Measurements from ENCODE around the gene GPT2. TPM values are rescaled to one million over a fixed set of nuclear protein-coding genes. Genes with fewer than 3 reads are reported as not detected.
"Not testable (repeated sequence)": the region's sequence is repeated elsewhere in the genome, so short reads cannot be mapped to it uniquely, and the experiment has no call there.

The GPT2 gene
- total RNA-seq, 1 experiment from 2014 or later = 42.6 TPM

- Histone ChIP-seq H3K4me1 (ENCODE audit: low read length) (no peaks in the 10 kb centered on the region; the same call in 1 of the 2 replicates), H3K4me2 (ENCODE audit: low read depth, low read length, poor library complexity, severe bottlenecking) (no peak overlapping the region), H3K27ac (ENCODE audit: low read length) (no peak overlapping the region), H3K9me3 (ENCODE audit: low read length) (no peaks in the 10 kb centered on the region), H4K20me1 (ENCODE audit: insufficient read depth, low read depth, low read length) (no peaks in the 10 kb centered on the region), H3K79me2 (ENCODE audit: low read length) (no peaks in the 10 kb centered on the region), H3K36me3 (ENCODE audit: insufficient read depth, low read length) (peaks cover 18% of the 10 kb centered on the region; the same call in 1 of the 2 replicates), H3K9me2 (replicated peaks; ENCODE audit: insufficient read depth, low read length) (no peaks in the 10 kb centered on the region), H3K9ac (ENCODE audit: low read length) (no peak overlapping the region), H3K4me3 (ENCODE audit: low read length) (no peak overlapping the region), H2AFZ (ENCODE audit: low read length) (no peak overlapping the region), H3K27me3 (ENCODE audit: low read length) (no peaks in the 10 kb centered on the region)
- DNase-seq = no peak
These were observed 42.5 kb downstream of the GPT2 start for GRCh38 chr16:46926470-46927225.

DNA sequence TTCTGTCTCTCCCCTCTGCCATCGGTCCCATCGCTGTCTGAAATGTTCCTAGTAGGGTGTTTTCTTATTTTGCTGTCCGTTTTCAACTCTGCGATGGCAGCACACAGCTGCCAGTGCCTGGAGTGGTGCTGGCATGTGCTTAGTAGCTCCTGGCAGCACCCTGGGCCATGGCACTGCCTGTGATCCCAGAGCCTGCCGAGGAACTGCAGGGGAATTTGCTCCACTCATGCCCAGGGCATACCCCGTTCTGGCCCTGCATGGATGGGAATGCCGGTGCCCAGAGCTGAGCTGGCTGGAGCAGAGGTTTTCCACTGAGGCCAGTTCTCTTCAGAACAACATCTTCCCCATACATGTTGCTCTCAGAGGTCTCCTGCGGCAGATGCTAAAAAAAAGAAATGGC is 43.1 kb downstream of the GPT2 start:
- no peak overlapping the region for H3K4me2 ChIP-seq (ENCODE audit: low read depth, low read length, poor library complexity, severe bottlenecking)
- H3K9ac ChIP-seq (ENCODE audit: low read length) = no peak overlapping the region
- H3K36me3 ChIP-seq (ENCODE audit: insufficient read depth, low read length) = peaks cover 13% of the 10 kb centered on the region; the same call in 1 of the 2 replicates
- H3K4me1 ChIP-seq (ENCODE audit: low read length) = peaks cover 4% of the 10 kb centered on the region
- H3K79me2 ChIP-seq (ENCODE audit: low read length) = no peaks in the 10 kb centered on the region
- H3K27ac ChIP-seq (ENCODE audit: low read length) = no peak overlapping the region
- H3K27me3 ChIP-seq (ENCODE audit: low read length) = no peaks in the 10 kb centered on the region
- no peak for DNase-seq
- no peaks in the 10 kb centered on the region for H3K9me3 ChIP-seq (ENCODE audit: low read length)
- no peak overlapping the region for H3K4me3 ChIP-seq (ENCODE audit: low read length)
- no peak overlapping the region for H2AFZ ChIP-seq (ENCODE audit: low read length)
- H4K20me1 ChIP-seq (ENCODE audit: insufficient read depth, low read depth, low read length) = no peaks in the 10 kb centered on the region
- H3K9me2 ChIP-seq (replicated peaks; ENCODE audit: insufficient read depth, low read length) = no peaks in the 10 kb centered on the region

DNA sequence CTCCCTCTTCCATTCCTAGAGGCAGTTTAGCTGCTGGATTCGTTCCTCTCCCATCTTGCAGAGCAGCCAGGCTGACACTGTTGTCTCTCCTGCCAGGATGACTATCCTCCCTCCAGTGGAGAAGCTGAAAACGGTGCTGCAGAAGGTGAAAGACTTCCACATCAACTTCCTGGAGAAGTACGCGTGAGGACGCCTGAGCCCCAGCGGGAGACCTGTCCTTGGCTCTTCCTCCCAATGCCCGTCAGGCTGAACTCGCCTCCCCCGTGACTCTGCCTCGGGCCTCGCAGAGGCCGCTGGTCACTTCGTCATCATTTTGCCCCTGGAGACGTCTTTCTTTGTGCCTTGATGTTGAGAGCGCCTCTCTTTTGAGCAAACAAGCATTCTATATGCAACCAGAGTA is 44.6 kb downstream of the GPT2 start:
- Histone ChIP-seq H3K27ac (ENCODE audit: low read length) (no peak overlapping the region), H3K79me2 (ENCODE audit: low read length) (no peaks in the 10 kb centered on the region), H3K9me2 (replicated peaks; ENCODE audit: insufficient read depth, low read length) (no peaks in the 10 kb centered on the region), H4K20me1 (ENCODE audit: insufficient read depth, low read depth, low read length) (no peaks in the 10 kb centered on the region), H3K4me1 (ENCODE audit: low read length) (peaks cover 17% of the 10 kb centered on the region), H3K9ac (ENCODE audit: low read length) (no peak overlapping the region), H3K27me3 (ENCODE audit: low read length) (no peaks in the 10 kb centered on the region), H3K4me2 (ENCODE audit: low read depth, low read length, poor library complexity, severe bottlenecking) (no peak overlapping the region), H3K36me3 (ENCODE audit: insufficient read depth, low read length) (peaks cover 9% of the 10 kb centered on the region; the same call in 1 of the 2 replicates), H2AFZ (ENCODE audit: low read length) (no peak overlapping the region), H3K9me3 (ENCODE audit: low read length) (no peaks in the 10 kb centered on the region), H3K4me3 (ENCODE audit: low read length) (no peak overlapping the region)
- DNase-seq = no peak

DNA sequence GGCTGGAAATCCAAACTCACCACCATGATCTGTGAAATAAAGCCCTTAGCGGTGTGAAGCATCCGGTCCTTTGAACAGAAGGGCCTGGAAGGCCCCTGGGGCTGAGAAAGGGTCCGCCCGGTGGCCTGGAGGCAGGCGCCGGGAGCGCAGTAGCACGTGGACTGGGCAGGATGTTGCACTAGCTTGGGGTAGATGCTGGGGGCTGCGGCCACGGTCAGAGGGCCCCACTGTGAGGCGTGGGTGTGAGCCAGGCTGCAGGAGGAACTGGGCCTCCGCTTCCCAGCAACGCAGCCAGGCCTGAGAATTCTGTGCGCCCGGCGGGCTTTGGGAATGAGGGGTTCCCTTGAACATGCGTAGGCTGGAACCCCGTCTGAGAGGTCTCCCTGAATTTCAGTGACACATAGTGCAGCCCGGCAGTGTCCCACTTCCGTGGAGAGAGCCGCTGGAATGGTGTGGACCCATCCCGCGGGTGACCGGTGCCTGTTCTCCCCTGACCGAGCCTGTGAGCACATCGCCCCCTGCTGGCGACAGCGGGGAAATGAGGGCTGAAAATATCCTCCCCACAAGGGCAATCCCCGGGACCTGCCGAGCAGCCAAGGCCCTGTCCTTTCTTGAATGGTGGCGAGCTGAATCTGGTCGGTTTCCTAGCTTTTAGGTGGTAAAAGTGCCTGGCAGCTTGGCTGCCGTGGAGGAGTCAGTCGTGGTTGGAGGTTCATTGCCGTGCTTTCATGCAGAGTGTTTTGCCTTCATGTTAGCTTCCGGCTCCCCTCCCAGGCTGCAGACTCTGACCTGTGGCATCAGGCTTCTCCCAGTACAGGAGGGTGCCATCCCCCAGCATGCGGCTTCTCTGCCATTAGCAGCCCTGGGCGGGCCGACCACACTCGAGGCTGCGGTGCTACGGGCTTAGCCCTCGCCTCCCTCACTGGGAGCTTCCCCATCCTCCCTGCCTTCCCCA is 45.5 kb downstream of the GPT2 start:
- H3K27ac ChIP-seq (ENCODE audit: low read length) = no peak overlapping the region
- H3K27me3 ChIP-seq (ENCODE audit: low read length) = no peaks in the 10 kb centered on the region
- H3K9me3 ChIP-seq (ENCODE audit: low read length) = no peaks in the 10 kb centered on the region
- no peak overlapping the region for H3K4me3 ChIP-seq (ENCODE audit: low read length)
- peak; percentile 89 for DNase-seq
- no peak overlapping the region for H3K4me2 ChIP-seq (ENCODE audit: low read depth, low read length, poor library complexity, severe bottlenecking)
- no peaks in the 10 kb centered on the region for H3K79me2 ChIP-seq (ENCODE audit: low read length)
- H3K9me2 ChIP-seq (replicated peaks; ENCODE audit: insufficient read depth, low read length) = no peaks in the 10 kb centered on the region
- peaks cover 9% of the 10 kb centered on the region; the same call in 1 of the 2 replicates for H3K36me3 ChIP-seq (ENCODE audit: insufficient read depth, low read length)
- no peak overlapping the region for H3K9ac ChIP-seq (ENCODE audit: low read length)
- H2AFZ ChIP-seq (ENCODE audit: low read length) = no peak overlapping the region
- H3K4me1 ChIP-seq (ENCODE audit: low read length) = peaks cover 17% of the 10 kb centered on the region
- no peaks in the 10 kb centered on the region for H4K20me1 ChIP-seq (ENCODE audit: insufficient read depth, low read depth, low read length)

GRCh38 chr16:46930861-46931260 is 46.7 kb downstream of the GPT2 start:
- Histone ChIP-seq H3K79me2 (ENCODE audit: low read length) (no peaks in the 10 kb centered on the region), H3K27me3 (ENCODE audit: low read length) (no peaks in the 10 kb centered on the region), H3K4me2 (ENCODE audit: low read depth, low read length, poor library complexity, severe bottlenecking) (no peak overlapping the region), H3K36me3 (ENCODE audit: insufficient read depth, low read length) (peaks cover 9% of the 10 kb centered on the region; the same call in 1 of the 2 replicates), H3K9me2 (replicated peaks; ENCODE audit: insufficient read depth, low read length) (no peaks in the 10 kb centered on the region), H3K9me3 (ENCODE audit: low read length) (no peaks in the 10 kb centered on the region), H3K9ac (ENCODE audit: low read length) (no peak overlapping the region), H3K4me3 (ENCODE audit: low read length) (no peak overlapping the region), H4K20me1 (ENCODE audit: insufficient read depth, low read depth, low read length) (no peaks in the 10 kb centered on the region), H3K27ac (ENCODE audit: low read length) (no peak overlapping the region), H2AFZ (ENCODE audit: low read length) (no peak overlapping the region), H3K4me1 (ENCODE audit: low read length) (peaks cover 17% of the 10 kb centered on the region)
- no peak for DNase-seq

DNA sequence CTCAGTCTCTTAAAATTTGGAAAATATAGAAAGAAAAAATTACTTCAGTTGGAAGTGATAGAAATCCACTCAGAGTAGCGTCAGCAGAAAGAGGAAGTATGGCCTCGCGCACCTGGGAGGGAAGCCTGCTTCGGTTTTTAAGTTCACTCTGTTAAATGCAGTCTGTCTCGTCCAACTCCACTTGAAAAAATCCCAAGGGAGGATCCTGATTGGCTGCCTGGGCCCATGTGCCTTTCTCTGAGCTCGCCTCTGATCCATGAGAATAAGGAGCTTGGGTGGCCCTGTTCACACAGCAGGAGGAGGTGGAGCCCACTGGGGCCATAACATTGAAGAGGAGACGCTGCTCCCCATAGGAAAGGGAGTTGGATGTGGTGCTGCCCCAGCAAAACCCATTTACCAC is 48.6 kb downstream of the GPT2 start:
- DNase-seq = peak; percentile 88
- H3K4me2 ChIP-seq (ENCODE audit: low read depth, low read length, poor library complexity, severe bottlenecking) = peak overlapping the region; percentile 46
- H3K4me3 ChIP-seq (ENCODE audit: low read length) = no peak overlapping the region
- H3K36me3 ChIP-seq (ENCODE audit: insufficient read depth, low read length) = peaks cover 9% of the 10 kb centered on the region; the same call in 1 of the 2 replicates
- no peaks in the 10 kb centered on the region for H3K9me2 ChIP-seq (replicated peaks; ENCODE audit: insufficient read depth, low read length)
- peak overlapping the region; percentile 47; the same call in 1 of the 2 replicates for H2AFZ ChIP-seq (ENCODE audit: low read length)
- H3K79me2 ChIP-seq (ENCODE audit: low read length) = no peaks in the 10 kb centered on the region
- H4K20me1 ChIP-seq (ENCODE audit: insufficient read depth, low read depth, low read length) = no peaks in the 10 kb centered on the region
- peak overlapping the region; percentile 60 for H3K27ac ChIP-seq (ENCODE audit: low read length)
- peaks cover 17% of the 10 kb centered on the region for H3K4me1 ChIP-seq (ENCODE audit: low read length)
- H3K27me3 ChIP-seq (ENCODE audit: low read length) = no peaks in the 10 kb centered on the region
- H3K9me3 ChIP-seq (ENCODE audit: low read length) = no peaks in the 10 kb centered on the region
- peak overlapping the region; percentile 36 for H3K9ac ChIP-seq (ENCODE audit: low read length)

DNA sequence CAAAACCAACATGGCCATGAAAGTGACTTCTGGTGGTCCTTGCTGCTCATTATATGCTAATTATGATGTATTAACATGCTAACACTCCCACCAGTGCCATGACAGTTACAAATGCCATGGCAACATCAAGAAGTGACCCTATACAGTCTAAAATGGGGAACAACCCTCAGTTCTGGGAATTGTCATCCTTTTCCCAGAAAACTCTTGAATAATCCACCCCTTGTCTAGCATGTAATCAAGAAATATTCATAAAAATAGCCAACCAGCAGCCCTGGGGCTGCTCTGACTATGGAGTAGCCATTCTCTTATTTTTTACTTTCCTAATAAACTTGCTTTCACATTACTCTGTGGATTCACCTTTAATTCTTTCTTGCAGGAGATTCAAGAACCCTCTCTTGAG is 53.4 kb downstream of the GPT2 start:
- no peak overlapping the region for H3K4me3 ChIP-seq (ENCODE audit: low read length)
- no peak overlapping the region for H3K9ac ChIP-seq (ENCODE audit: low read length)
- H3K79me2 ChIP-seq (ENCODE audit: low read length) = no peaks in the 10 kb centered on the region
- H3K27ac ChIP-seq (ENCODE audit: low read length) = no peak overlapping the region
- H3K9me2 ChIP-seq (replicated peaks; ENCODE audit: insufficient read depth, low read length) = no peaks in the 10 kb centered on the region
- no peak overlapping the region for H2AFZ ChIP-seq (ENCODE audit: low read length)
- H3K4me2 ChIP-seq (ENCODE audit: low read depth, low read length, poor library complexity, severe bottlenecking) = no peak overlapping the region
- no peaks in the 10 kb centered on the region for H3K36me3 ChIP-seq (ENCODE audit: insufficient read depth, low read length)
- no peaks in the 10 kb centered on the region for H3K9me3 ChIP-seq (ENCODE audit: low read length)
- H4K20me1 ChIP-seq (ENCODE audit: insufficient read depth, low read depth, low read length) = no peaks in the 10 kb centered on the region
- DNase-seq = no peak
- H3K4me1 ChIP-seq (ENCODE audit: low read length) = peaks cover 10% of the 10 kb centered on the region
- H3K27me3 ChIP-seq (ENCODE audit: low read length) = no peaks in the 10 kb centered on the region

DNA sequence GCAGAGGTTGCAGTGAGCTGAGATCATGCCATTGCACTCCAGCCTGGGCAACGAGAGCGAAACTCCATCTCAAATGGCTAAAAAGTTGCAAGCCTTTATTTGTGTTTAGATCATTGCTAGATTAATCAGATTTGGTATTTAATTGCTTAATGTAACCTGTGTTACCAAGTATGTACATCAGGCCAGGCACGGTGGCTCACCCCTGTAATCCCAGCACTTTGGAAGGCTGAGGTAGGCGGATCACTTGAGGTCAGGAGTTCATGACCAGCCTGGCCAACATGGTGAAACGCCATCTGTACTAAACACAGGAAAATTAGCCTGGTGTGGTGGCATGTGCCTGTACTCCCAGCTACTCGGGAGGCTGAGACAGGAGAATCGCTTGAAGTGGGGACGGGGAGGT is 60.6 kb downstream of the GPT2 start:
- H3K27ac ChIP-seq (ENCODE audit: low read length); H3K36me3 ChIP-seq (ENCODE audit: insufficient read depth, low read length); DNase-seq: not testable (repeated sequence)

More for the DNA sequence above, 60.6 kb downstream of the GPT2 start:
- H3K4me1 ChIP-seq (ENCODE audit: low read length); H3K4me2 ChIP-seq (ENCODE audit: low read depth, low read length, poor library complexity, severe bottlenecking); H3K4me3 ChIP-seq (ENCODE audit: low read length); H4K20me1 ChIP-seq (ENCODE audit: insufficient read depth, low read depth, low read length); H3K9me2 ChIP-seq (replicated peaks; ENCODE audit: insufficient read depth, low read length); H3K9me3 ChIP-seq (ENCODE audit: low read length); H2AFZ ChIP-seq (ENCODE audit: low read length); H3K27me3 ChIP-seq (ENCODE audit: low read length); H3K9ac ChIP-seq (ENCODE audit: low read length); H3K79me2 ChIP-seq (ENCODE audit: low read length): not testable (repeated sequence)

Data from Karpas-422 (cell line).